Adrenal gland (tissue), 5 donors: Measurements from ENCODE around the gene CPA5.

Experiments
- POLR2A ChIP-seq, 2 donors: fragments of 450-650 bp; IDR thresholded peaks; one replicate each; pipeline ENCODE4 v1.6.1; 2017; ENCODE audit warnings: antibody characterized with exemption in 2 of 2, mild to moderate bottlenecking in 2 of 2, moderate library complexity in 1 of 2
- TF ChIP-seq, protein P1 (sequence below), 6 experiments: fragments of 450-650 bp in 4 of 6; fragments of 200-600 bp in 2 of 6; sonication (generic) in 1 of 6; IDR thresholded peaks; 1 replicate in 5 of 6; 2 replicates in 1 of 6; pipeline versions ENCODE4 v1.5.1 to v1.8.0; 2016 to 2021; ENCODE audit warnings: antibody characterized with exemption in 6 of 6, mild to moderate bottlenecking in 2 of 6, moderate library complexity in 1 of 6
- donor health status: DM: no; HTN: no; CAD: no.

DNA sequence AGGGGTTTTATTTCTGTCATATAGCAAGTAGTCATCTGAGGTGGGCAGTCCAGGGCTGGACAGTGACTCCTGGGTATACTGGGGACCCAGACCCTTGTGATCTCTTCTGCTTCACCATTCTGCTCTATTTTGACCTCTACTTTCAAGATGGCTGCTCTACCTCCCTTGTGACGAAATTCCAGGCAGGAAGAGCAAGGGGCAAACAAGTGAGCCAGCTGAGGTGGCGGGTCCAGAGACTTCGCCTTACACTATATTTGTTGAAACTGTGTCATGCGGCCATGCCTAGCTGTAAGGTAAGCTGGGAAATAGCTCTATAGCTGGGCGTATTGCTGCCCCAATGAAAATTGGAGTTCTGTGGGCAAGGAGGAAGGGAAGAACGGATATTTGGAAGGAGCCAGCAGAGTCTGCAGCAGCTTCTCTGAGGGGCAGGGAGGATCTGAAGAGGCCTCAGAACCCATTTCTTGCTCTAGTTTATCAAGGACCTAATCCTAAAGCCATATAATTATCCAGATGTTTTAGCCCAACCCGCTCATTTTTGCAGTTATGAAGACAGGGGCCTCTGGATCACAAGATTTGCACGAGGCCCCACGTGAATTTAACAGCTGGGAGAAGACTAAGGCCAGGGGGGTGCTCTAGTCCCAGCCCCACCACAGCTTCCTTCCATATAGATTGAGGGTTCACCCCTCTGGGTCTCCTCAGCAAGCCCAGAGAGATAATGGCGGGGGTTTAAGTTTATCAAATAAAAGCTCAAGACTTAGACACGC, 28.0 kb downstream of the CPA5 start:
- TF ChIP-seq, protein P1, sequence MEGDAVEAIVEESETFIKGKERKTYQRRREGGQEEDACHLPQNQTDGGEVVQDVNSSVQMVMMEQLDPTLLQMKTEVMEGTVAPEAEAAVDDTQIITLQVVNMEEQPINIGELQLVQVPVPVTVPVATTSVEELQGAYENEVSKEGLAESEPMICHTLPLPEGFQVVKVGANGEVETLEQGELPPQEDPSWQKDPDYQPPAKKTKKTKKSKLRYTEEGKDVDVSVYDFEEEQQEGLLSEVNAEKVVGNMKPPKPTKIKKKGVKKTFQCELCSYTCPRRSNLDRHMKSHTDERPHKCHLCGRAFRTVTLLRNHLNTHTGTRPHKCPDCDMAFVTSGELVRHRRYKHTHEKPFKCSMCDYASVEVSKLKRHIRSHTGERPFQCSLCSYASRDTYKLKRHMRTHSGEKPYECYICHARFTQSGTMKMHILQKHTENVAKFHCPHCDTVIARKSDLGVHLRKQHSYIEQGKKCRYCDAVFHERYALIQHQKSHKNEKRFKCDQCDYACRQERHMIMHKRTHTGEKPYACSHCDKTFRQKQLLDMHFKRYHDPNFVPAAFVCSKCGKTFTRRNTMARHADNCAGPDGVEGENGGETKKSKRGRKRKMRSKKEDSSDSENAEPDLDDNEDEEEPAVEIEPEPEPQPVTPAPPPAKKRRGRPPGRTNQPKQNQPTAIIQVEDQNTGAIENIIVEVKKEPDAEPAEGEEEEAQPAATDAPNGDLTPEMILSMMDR (IDR thresholded peaks at IDR 0.05), result no peak
- no peak for TF ChIP-seq POLR2A (IDR thresholded peaks at IDR 0.05)
